MCF 10A (cell line): ENCODE results near the gene DYRK4. TPM values are rescaled to one million over a fixed set of nuclear protein-coding genes. Genes with fewer than 3 reads are reported as not detected.

ENCODE experiments used
- BruUV-seq: library from RNA; stranded (reverse); fragments of 400-500 nt; replicated peaks from 2 replicates; lab custom pipeline; 2021; lab: Mats Ljungman, UMichigan
- CTCF ChIA-PET: fragments of 300-600 bp; sonication (Branson Sonifier 250); formaldehyde crosslinking; extraction: SDS; loops from one replicate; lab custom pipeline; 2021; ENCODE audit warnings: antibody characterized with exemption, inconsistent platforms; lab: Yijun Ruan, JAX
- POLR2A ChIA-PET: fragments of 300-600, 350-650 bp; sonication (Branson Sonifier 250); formaldehyde crosslinking; extraction: SDS; loops from one replicate; lab custom pipeline; 2020; ENCODE audit warnings: antibody characterized with exemption, inconsistent platforms; lab: Yijun Ruan, JAX
- DNase-seq: peaks from one replicate; pipeline ENCODE4 v3.0.0-alpha.2; 2018; ENCODE audit not compliant: unreplicated experiment
- H3K27ac Mint-ChIP-seq: one replicate; pipeline ENCODE4 v1.8.0; 2022; ENCODE audit warnings: mild to moderate bottlenecking, low read depth, mixed read lengths; ENCODE audit not compliant: unreplicated experiment
- H3K27me3 Mint-ChIP-seq: one replicate; pipeline ENCODE4 v1.8.0; 2022; ENCODE audit warnings: mixed read lengths; ENCODE audit not compliant: insufficient read depth, unreplicated experiment
- H3K36me3 Mint-ChIP-seq: one replicate; pipeline ENCODE4 v1.8.0; 2022; ENCODE audit warnings: mild to moderate bottlenecking, moderate library complexity, mixed read lengths; ENCODE audit not compliant: insufficient read depth, unreplicated experiment
- H3K4me1 Mint-ChIP-seq: one replicate; pipeline ENCODE4 v1.8.0; 2022; ENCODE audit warnings: mixed read lengths; ENCODE audit not compliant: insufficient read depth, unreplicated experiment
- H3K4me3 Mint-ChIP-seq: one replicate; pipeline ENCODE4 v1.8.0; 2022; ENCODE audit warnings: mild to moderate bottlenecking, moderate library complexity, mixed read lengths; ENCODE audit not compliant: unreplicated experiment
- H3K9me3 Mint-ChIP-seq: one replicate; pipeline ENCODE4 v1.8.0; 2022; ENCODE audit warnings: mixed read lengths; ENCODE audit not compliant: unreplicated experiment
- intact Hi-C: fragments of 100-400 bp; cut with micrococcal nuclease; formaldehyde crosslinking; loops from 2 replicates; pipeline ENCODE4 v1.14.1; 2022
- total RNA-seq: library from RNA; stranded (reverse); gene quantifications from 2 replicates; pipeline ENCODE4 v1.2.3, GENCODE V29; 2022
- TF ChIP-seq, protein P1 (sequence below): fragments of 200-600 bp; IDR thresholded peaks from one replicate; pipeline ENCODE4 v1.8.0; 2022; ENCODE audit warnings: antibody characterized with exemption, mild to moderate bottlenecking; ENCODE audit not compliant: unreplicated experiment

Gene DYRK4
- total RNA-seq, 1 experiment from 2014 or later: 77.9 TPM

DNA sequence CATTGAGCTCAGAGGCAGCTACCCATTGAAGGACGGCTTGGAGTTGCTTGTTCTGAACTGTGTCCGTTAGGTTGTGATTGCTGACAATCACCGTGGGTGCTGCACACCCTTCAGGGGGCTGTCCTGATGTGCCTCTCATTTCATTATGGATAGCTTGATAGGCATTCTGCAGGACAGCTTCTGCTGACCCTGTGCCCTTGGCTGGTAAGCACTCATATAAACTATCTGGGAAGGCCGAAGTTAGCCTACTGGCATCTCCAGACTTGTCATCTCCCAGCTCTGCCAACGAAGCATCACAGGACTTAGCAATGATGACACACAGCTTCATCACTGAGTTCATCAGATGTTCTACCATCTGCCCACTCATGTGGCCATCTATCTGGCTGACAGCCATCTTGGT is 64.5 kb downstream of the DYRK4 start:
- Mint-ChIP-seq H3K4me1 (peaks cover 7% of the 10 kb centered on the region), H3K36me3 (no peaks in the 10 kb centered on the region), H3K4me3 (no peak overlapping the region), H3K27ac (no peak overlapping the region), H3K9me3 (no peaks in the 10 kb centered on the region), H3K27me3 (peaks cover 25% of the 10 kb centered on the region)
- no peak for DNase-seq
- ChIA-PET CTCF (interaction anchor here (0.6 to 1.0 kb wide), 3 partner anchors 9 to 22 kb away, joined by 3 to 5 read pairs (median 4); no protein-coding TSS in a partner anchor), POLR2A (interaction anchor here (1.3 to 1.9 kb wide), 2 partner anchors 20 to 22 kb away, joined by 3 to 5 read pairs; no protein-coding TSS in a partner anchor)
- no TSS peak for BruUV-seq
- TF ChIP-seq, protein P1, sequence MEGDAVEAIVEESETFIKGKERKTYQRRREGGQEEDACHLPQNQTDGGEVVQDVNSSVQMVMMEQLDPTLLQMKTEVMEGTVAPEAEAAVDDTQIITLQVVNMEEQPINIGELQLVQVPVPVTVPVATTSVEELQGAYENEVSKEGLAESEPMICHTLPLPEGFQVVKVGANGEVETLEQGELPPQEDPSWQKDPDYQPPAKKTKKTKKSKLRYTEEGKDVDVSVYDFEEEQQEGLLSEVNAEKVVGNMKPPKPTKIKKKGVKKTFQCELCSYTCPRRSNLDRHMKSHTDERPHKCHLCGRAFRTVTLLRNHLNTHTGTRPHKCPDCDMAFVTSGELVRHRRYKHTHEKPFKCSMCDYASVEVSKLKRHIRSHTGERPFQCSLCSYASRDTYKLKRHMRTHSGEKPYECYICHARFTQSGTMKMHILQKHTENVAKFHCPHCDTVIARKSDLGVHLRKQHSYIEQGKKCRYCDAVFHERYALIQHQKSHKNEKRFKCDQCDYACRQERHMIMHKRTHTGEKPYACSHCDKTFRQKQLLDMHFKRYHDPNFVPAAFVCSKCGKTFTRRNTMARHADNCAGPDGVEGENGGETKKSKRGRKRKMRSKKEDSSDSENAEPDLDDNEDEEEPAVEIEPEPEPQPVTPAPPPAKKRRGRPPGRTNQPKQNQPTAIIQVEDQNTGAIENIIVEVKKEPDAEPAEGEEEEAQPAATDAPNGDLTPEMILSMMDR: no peak
- intact Hi-C loops: no loop called here

DNA sequence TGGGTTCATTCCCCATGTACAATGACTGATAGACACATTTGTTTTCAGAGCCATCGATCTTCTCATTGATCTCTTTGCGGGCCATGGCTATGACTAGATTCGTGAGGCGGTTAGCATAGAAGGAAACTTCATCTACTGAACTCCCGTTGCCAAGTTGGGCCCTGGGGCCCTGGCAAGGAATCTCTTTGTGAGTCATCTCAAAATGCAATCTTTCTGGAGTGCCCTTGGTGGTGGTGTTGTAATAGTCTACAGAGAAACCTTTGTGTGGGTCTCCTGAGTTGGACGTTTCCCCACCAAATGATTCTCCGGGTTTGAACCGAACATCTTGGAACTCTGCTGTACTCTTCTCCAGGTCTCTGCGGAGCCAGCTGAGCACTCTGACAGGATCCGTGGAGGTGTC is 66.4 kb downstream of the DYRK4 start:
- Mint-ChIP-seq H3K27me3 (peaks cover 29% of the 10 kb centered on the region), H3K4me1 (peaks cover 7% of the 10 kb centered on the region), H3K27ac (no peak overlapping the region), H3K36me3 (no peaks in the 10 kb centered on the region), H3K4me3 (no peak overlapping the region), H3K9me3 (no peaks in the 10 kb centered on the region)
- ChIA-PET POLR2A (no interaction called here), CTCF (interaction anchor here (1.2 to 1.3 kb wide), 3 partner anchors 21 to 129 kb away, joined by 3 read pairs; no protein-coding TSS in a partner anchor)
- TF ChIP-seq, protein P1: no peak
- peak; percentile 78 for DNase-seq
- no TSS peak for BruUV-seq
- intact Hi-C loops: no loop called here

DNA sequence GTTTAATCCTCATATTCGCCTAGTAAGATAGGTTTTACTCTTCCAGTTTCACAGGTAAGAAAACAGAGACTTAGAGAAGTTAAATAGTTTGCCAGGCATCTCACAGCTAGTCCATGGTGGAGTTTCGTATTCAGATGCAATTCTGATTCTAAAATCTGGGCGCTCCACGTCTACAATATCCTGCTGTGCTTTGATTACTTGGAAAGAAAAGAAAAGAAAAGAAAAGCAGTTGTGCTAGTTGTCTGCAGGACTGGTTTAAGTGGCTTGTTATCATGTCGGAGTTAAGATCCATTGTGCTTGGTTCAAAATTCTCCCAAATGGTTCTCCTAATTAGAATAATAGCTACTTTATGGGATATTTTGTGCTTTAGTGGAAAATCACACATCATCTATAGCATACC is 68.3 kb downstream of the DYRK4 start:
- no TSS peak for BruUV-seq
- intact Hi-C loops: no loop called here
- H3K9me3 Mint-ChIP-seq: no peaks in the 10 kb centered on the region
- TF ChIP-seq, protein P1: no peak
- peaks cover 43% of the 10 kb centered on the region for H3K27me3 Mint-ChIP-seq
- H3K4me1 Mint-ChIP-seq: peaks cover 7% of the 10 kb centered on the region
- ChIA-PET CTCF (interaction anchor here (1.1 kb wide), 1 partner anchor 26 kb away, joined by 5 read pairs; no protein-coding TSS in a partner anchor), POLR2A (no interaction called here)
- DNase-seq: no peak
- no peaks in the 10 kb centered on the region for H3K36me3 Mint-ChIP-seq
- no peak overlapping the region for H3K4me3 Mint-ChIP-seq
- no peak overlapping the region for H3K27ac Mint-ChIP-seq

DNA sequence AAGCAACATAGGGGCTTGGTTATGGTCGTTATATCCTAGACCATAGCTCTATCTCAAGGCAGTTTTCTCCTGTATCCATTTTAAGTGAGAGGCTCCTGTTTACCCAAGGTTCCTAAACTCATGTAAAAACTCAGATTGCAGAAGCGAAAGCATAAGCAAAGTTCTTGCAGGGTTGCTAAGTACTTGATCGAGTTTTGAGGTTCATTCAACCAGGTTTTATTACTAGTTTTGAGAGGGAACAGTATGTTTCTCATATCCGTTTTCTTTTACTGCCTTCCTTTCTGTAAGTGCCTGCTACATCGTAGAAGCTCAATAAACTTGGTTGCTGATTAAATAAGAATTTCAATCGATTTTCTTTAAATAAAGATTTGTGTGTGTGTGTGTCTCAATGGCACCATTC is 81.7 kb downstream of the DYRK4 start:
- CTCF ChIA-PET: interaction anchor here (0.7 to 2.3 kb wide), 6 partner anchors 8 to 212 kb away, joined by 3 to 5 read pairs (median 3); no protein-coding TSS in a partner anchor
- DNase-seq: no peak
- no peaks in the 10 kb centered on the region for H3K27me3 Mint-ChIP-seq
- POLR2A ChIA-PET: interaction anchor here (0.7 to 1.1 kb wide), 2 partner anchors 84 to 771 kb away, joined by 3 to 4 read pairs; partner anchors contain the start of gene PARP11
- H3K27ac Mint-ChIP-seq: no peak overlapping the region
- no peaks in the 10 kb centered on the region for H3K4me1 Mint-ChIP-seq
- TF ChIP-seq, protein P1: no peak
- no TSS peak for BruUV-seq
- no peaks in the 10 kb centered on the region for H3K36me3 Mint-ChIP-seq
- H3K4me3 Mint-ChIP-seq: no peak overlapping the region
- H3K9me3 Mint-ChIP-seq: no peaks in the 10 kb centered on the region
- intact Hi-C loops: no loop called here
